Psoas muscle (tissue), 8 donors: Measurements from ENCODE around the gene NMNAT1. TPM values are rescaled to one million over a fixed set of nuclear protein-coding genes. Genes with fewer than 3 reads are reported as not detected.

ENCODE experiments used
- ATAC-seq, 4 donors: fragments of 200-7000 bp; cut with Tn5 transposase; one replicate each; pipeline ENCODE4 v1.9.1; 2020; ENCODE audit warnings: moderate library complexity in 3 of 4, mild to moderate bottlenecking in 2 of 4
- DNase-seq, 2 donors: peaks; one replicate each; pipeline ENCODE4 v3.0.0-alpha.2; 2020
- H3K27ac ChIP-seq: fragments of 200-600 bp; one replicate; pipeline ENCODE4 v1.8.0; 2022
- H3K27me3 ChIP-seq, 3 donors: fragments of 200-600 bp in 1 of 3; one replicate each; pipeline versions ENCODE4 v1.6.1 to v1.8.0; 2013 to 2022; ENCODE audit warnings: low read length in 2 of 3, mild to moderate bottlenecking in 2 of 3, moderate library complexity in 1 of 3; ENCODE audit not compliant: insufficient read depth in 3 of 3
- H3K36me3 ChIP-seq, 2 donors: fragments of 200-600 bp in 1 of 2; one replicate each; pipeline versions ENCODE4 v1.6.1 to v1.8.0; 2013 to 2022; ENCODE audit warnings: low read depth in 1 of 2, mild to moderate bottlenecking in 1 of 2, moderate library complexity in 1 of 2; ENCODE audit not compliant: insufficient read depth in 1 of 2
- H3K4me1 ChIP-seq: fragments of 200-600 bp; one replicate; pipeline ENCODE4 v1.8.0; 2022
- H3K4me3 ChIP-seq: fragments of 200-600 bp; one replicate; pipeline ENCODE4 v1.8.0; 2022; ENCODE audit warnings: mild to moderate bottlenecking
- H3K9me3 ChIP-seq: fragments of 200-600 bp; one replicate; pipeline ENCODE4 v1.8.0; 2022
- CTCF ChIP-seq: fragments of 200-600 bp; IDR thresholded peaks from one replicate; pipeline ENCODE4 v1.8.0; 2022; ENCODE audit warnings: antibody characterized with exemption
- WGBS, 3 donors: extraction: QIAGEN DNeasy Blood & Tissue Kit; methylation state at CpG; one replicate each; pipeline versions ENCODE4 v1.1.6 to v1.1.7; 2013; 5-methylcytosine and 5-hydroxymethylcytosine counted together
- intact Hi-C, 2 donors: fragments of 100-400 bp; cut with DNase I; formaldehyde crosslinking; loops; one replicate each; pipeline versions ENCODE4 v1.11.0 to v1.14.2; 2022
- polyA plus RNA-seq, 3 donors: library from polyadenylated mRNA; stranded (reverse); fragments of 200-250 nt; gene quantifications; one replicate each; pipeline ENCODE4 v1.2.3, GENCODE V29; 2013
- total RNA-seq, 4 donors: library from RNA; stranded (reverse); fragmentation: NEBNext Ultra II Directional in 2 of 4; extraction: Animal tissue kit (Norgen Biotek cat#: 25700) in 2 of 4; gene quantifications; one replicate each; pipeline versions ENCODE4 v1.2.1 to v1.2.4, GENCODE V29; 2021 to 2023
- donor health status: healthy with polysubstance abuse.
- donor health status: DM: no; HTN: no; CAD: no; lungs with moderate emphysema.
- donor health status: Bipolar disorder and iron deficiency.
- donor health status: healthy.
- donor health status: DM: yes; HTN: yes; CAD: no.
- donor health status: DM: no; HTN: no; CAD: no.
- donor health status: DM: no; HTN: no; CAD: no.
- donor health status: DM: yes; HTN: yes; CAD: no.

NMNAT1 gene
- total and polyA plus RNA-seq, 7 donors: 6.9 to 18.2 (median 13.0) TPM

- DNase-seq (no peak), ATAC-seq (no peak)
- 76 to 79% (median 78%) methylated on average over 5 of the region's 5 CpGs for WGBS, 3 donors
- Histone ChIP-seq H3K9me3 (no peaks in the 10 kb centered on the region), H3K4me3 (no peak overlapping the region), H3K36me3 (peaks cover 7 to 55% of the 10 kb centered on the region in 2 donors), H3K27me3 (no peaks in the 10 kb centered on the region), H3K27ac (no peak overlapping the region), H3K4me1 (no peaks in the 10 kb centered on the region)
- no peak for TF ChIP-seq CTCF
- intact Hi-C loops: no loop called here
These were observed 41.0 kb downstream of the NMNAT1 start for GRCh38 chr1:9984253-9984652.

- H3K4me3 ChIP-seq: no peak overlapping the region
These were observed 41.7 kb downstream of the NMNAT1 start for GRCh38 chr1:9985001-9985400.

GRCh38 chr1:9989773-9990172 lies 46.5 kb downstream of the NMNAT1 start:
- ATAC-seq: no peak
- no peak overlapping the region for H3K4me3 ChIP-seq
- no peak for DNase-seq
- WGBS, 3 donors: 78 to 90% (median 81%) methylated on average over 5 of the region's 5 CpGs
- intact Hi-C loops: no loop called here
- TF ChIP-seq CTCF: no peak
- H3K27me3 ChIP-seq: no peaks in the 10 kb centered on the region
- no peak overlapping the region for H3K27ac ChIP-seq
- no peaks in the 10 kb centered on the region for H3K4me1 ChIP-seq
- no peaks in the 10 kb centered on the region for H3K9me3 ChIP-seq
- peaks cover 0 to 5% of the 10 kb centered on the region in 2 donors for H3K36me3 ChIP-seq

More at GRCh38 chr1:9985001-9985400, 41.7 kb downstream of the NMNAT1 start:
- H3K36me3 ChIP-seq: peaks cover 7 to 48% of the 10 kb centered on the region in 2 donors
- H3K4me1 ChIP-seq: no peaks in the 10 kb centered on the region
- DNase-seq (no peak), ATAC-seq (no peak)
- H3K27ac ChIP-seq: no peak overlapping the region
- no peaks in the 10 kb centered on the region for H3K9me3 ChIP-seq
- TF ChIP-seq CTCF: no peak
- H3K27me3 ChIP-seq: no peaks in the 10 kb centered on the region
- 47 to 61% (median 58%) methylated on average over 6 of the region's 6 CpGs for WGBS, 3 donors
- intact Hi-C loops: no loop called here

GRCh38 chr1:9990944-9991343 lies 47.7 kb downstream of the NMNAT1 start:
- Histone ChIP-seq H3K27me3 (peaks cover 0 to 2% (median 0%) of the 10 kb centered on the region in 3 donors), H3K27ac (no peak overlapping the region), H3K4me1 (no peaks in the 10 kb centered on the region), H3K36me3 (no peaks in the 10 kb centered on the region), H3K9me3 (no peaks in the 10 kb centered on the region), H3K4me3 (no peak overlapping the region)
- intact Hi-C loops: no loop called here
- no peak for TF ChIP-seq CTCF
- DNase-seq: no peak
- 34 to 35% (median 34%) methylated on average over 2 of the region's 2 CpGs for WGBS, 3 donors
- peak in 1 of 4 donors; percentile 44 for ATAC-seq

GRCh38 chr1:9992910-9993309 lies 49.6 kb downstream of the NMNAT1 start:
- H3K36me3 ChIP-seq: no peaks in the 10 kb centered on the region

More at GRCh38 chr1:9992910-9993309, 49.6 kb downstream of the NMNAT1 start:
- WGBS, 3 donors: 56 to 62% (median 58%) methylated on average over 5 of the region's 5 CpGs
- peaks cover 4% of the 10 kb centered on the region for H3K4me1 ChIP-seq
- peaks cover 0 to 22% (median 8%) of the 10 kb centered on the region in 3 donors for H3K27me3 ChIP-seq
- DNase-seq (no peak), ATAC-seq (no peak)
- no peaks in the 10 kb centered on the region for H3K9me3 ChIP-seq
- H3K4me3 ChIP-seq: no peak overlapping the region
- H3K27ac ChIP-seq: no peak overlapping the region
- no peak for TF ChIP-seq CTCF
- intact Hi-C loops: no loop called here
